ENCODE results near the gene KCNK6. TPM values are rescaled to one million over a fixed set of nuclear protein-coding genes. Genes with fewer than 3 reads are reported as not detected.
"Not testable (repeated sequence)": the region's sequence is repeated elsewhere in the genome, so short reads cannot be mapped to it uniquely, and the experiment has no call there.

KCNK6 gene
- total and polyA plus RNA-seq, 5 donors from 2014 or later, result 2.6 to 8.7 (median 2.8) TPM

DNA sequence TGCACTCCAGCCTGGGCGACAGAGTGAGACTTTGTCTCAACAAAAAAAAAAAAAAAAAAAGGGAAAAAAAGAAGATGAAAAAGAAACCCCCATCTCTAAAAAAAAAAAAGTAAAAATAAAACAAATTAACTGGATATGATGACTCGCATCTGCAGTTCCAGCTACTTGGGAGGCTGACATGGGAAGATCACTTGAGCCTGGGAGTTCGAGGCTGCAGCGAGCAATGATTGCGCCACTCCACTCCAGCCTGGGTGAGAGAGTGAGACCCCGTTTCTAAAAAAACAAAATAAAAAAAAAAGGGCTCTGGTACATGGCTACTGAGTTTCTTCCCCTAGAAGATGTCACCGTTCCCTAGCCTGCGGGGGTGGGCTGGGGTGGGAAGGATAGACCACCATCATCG is 13.6 kb downstream of the KCNK6 start:
- DNase-seq (no peak), ATAC-seq (ENCODE audit: low read depth in 2 of 2) (no peak)
- Mint-ChIP-seq H3K27me3 (no peaks in the 10 kb centered on the region), H3K27ac (no peak overlapping the region), H3K36me3 (peaks cover 11% of the 10 kb centered on the region), H3K9me3 (no peaks in the 10 kb centered on the region), H3K4me1 (peaks cover 0 to 17% (median 4%) of the 10 kb centered on the region in 4 donors), H3K4me3 (no peak overlapping the region)
- peaks cover 14% of the 10 kb centered on the region for H3K4me1 ChIP-seq (ENCODE audit: control insufficient read depth, insufficient read depth, low read length, poor library complexity, severe bottlenecking)
- no peak overlapping the region for H3K4me3 ChIP-seq (ENCODE audit: low read depth, low read length)
- no peaks in the 10 kb centered on the region for H3K27me3 ChIP-seq (ENCODE audit: control insufficient read depth, insufficient read depth, low read length)
- peaks cover 1% of the 10 kb centered on the region for H3K36me3 ChIP-seq (ENCODE audit: control insufficient read depth, insufficient read depth, low read length)
- H3K9me3 ChIP-seq (ENCODE audit: control insufficient read depth in 2 of 2, low read length in 2 of 2), result no peaks in the 10 kb centered on the region
- no peak overlapping the region for H3K27ac ChIP-seq (ENCODE audit: insufficient read depth, low read length, poor library complexity, severe bottlenecking)

DNA sequence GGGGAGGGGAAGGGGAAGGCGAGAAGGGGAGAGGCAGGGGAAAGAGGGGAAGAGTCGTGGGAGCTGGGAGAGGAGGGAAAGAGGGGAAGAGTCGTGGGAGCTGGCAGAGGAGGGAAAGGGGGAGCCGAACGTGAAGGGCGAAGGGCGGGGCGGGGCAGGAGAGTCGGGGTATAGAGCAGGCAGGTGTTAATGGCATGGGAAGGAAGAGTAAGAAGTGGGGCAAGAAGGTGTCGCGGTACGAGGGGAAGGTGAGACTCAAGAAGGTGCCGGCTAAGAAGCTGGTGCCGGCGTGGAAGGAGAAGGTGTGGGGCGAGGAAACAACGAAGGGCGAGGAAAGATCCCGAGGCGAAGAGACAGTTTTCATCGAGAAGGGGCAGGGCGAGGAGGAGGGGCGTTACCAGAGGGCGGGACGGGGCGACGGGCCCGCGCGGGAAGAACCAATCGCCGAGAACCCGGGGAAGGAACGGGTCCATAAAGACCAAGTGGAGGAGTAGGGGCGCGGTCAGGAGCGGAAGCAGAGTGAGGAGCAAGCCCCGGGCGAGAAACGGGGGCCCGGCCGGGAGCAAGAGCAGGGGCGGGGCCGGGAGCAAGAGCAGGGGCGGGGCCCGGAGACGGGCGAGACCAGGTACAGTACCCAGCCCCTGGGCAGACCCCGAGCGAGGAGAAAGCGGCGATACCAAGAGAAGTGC is 16.4 kb downstream of the KCNK6 start:
- Histone ChIP-seq H3K27ac (ENCODE audit: insufficient read depth, low read length, poor library complexity, severe bottlenecking) (peak overlapping the region; percentile 96), H3K27me3 (ENCODE audit: control insufficient read depth, insufficient read depth, low read length) (no peaks in the 10 kb centered on the region), H3K36me3 (ENCODE audit: control insufficient read depth, insufficient read depth, low read length) (no peaks in the 10 kb centered on the region), H3K4me3 (ENCODE audit: low read depth, low read length) (peak overlapping the region; percentile 77), H3K9me3 (ENCODE audit: control insufficient read depth in 2 of 2, low read length in 2 of 2) (no peaks in the 10 kb centered on the region), H3K4me1 (ENCODE audit: control insufficient read depth, insufficient read depth, low read length, poor library complexity, severe bottlenecking) (peaks cover 14% of the 10 kb centered on the region)
- DNase-seq (peak; percentile 91 to 97 (median 93)), ATAC-seq (ENCODE audit: low read depth in 2 of 2) (peak; percentile 62 to 69)
- peak overlapping the region; percentile 94 to 98 (median 96) for H3K4me3 Mint-ChIP-seq
- no peaks in the 10 kb centered on the region for H3K9me3 Mint-ChIP-seq
- H3K4me1 Mint-ChIP-seq, result peaks cover 0 to 28% (median 6%) of the 10 kb centered on the region in 4 donors
- no peaks in the 10 kb centered on the region for H3K27me3 Mint-ChIP-seq
- peak overlapping the region; percentile 95 to 100 (median 98) for H3K27ac Mint-ChIP-seq
- H3K36me3 Mint-ChIP-seq, result no peaks in the 10 kb centered on the region

DNA sequence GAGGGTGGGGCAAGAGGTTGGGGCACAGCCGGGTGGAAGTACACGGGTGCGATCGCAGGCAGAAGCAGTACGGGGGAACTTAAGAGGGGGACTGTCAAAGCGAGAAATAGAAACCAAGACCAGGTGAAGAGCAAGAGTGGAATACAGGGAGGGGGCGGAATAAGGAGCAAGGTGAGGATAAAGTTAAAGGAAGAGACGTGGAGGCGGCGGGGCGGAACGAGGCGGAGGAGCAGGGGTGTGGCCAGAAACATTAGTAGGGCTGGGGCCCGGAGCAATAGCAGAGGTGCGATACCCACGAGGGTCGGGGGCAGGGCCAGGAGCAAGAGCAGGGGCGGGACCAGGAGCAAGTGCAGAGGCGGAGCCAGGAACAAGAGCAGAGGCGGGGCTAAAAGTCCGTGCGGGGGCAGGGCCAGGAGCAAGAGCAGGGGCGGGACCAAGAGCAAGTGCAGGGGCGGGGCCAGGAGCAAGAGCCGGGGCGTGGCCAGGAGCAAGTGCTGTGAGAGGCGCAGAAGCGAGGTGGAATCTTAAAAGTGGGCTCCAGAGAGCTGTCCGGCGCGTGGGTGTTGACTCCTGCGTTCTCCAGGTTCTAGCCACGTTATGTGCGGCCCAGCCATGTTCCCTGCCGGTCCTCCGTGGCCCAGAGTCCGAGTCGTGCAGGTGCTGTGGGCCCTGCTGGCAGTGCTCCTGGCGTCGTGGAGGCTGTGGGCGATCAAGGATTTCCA is 17.2 kb downstream of the KCNK6 start:
- Mint-ChIP-seq H3K27me3 (no peaks in the 10 kb centered on the region), H3K4me3 (peak overlapping the region; percentile 94 to 98 (median 96)), H3K9me3 (no peaks in the 10 kb centered on the region), H3K4me1 (peaks cover 0 to 28% (median 6%) of the 10 kb centered on the region in 4 donors), H3K36me3 (no peaks in the 10 kb centered on the region), H3K27ac (peak overlapping the region; percentile 93 to 100 (median 98))
- peak; percentile 91 to 98 (median 94) for DNase-seq
- Histone ChIP-seq H3K27me3 (ENCODE audit: control insufficient read depth, insufficient read depth, low read length) (no peaks in the 10 kb centered on the region), H3K27ac (ENCODE audit: insufficient read depth, low read length, poor library complexity, severe bottlenecking) (peak overlapping the region; percentile 96), H3K4me3 (ENCODE audit: low read depth, low read length) (peak overlapping the region; percentile 77), H3K9me3 (ENCODE audit: control insufficient read depth in 2 of 2, low read length in 2 of 2) (no peaks in the 10 kb centered on the region), H3K4me1 (ENCODE audit: control insufficient read depth, insufficient read depth, low read length, poor library complexity, severe bottlenecking) (peaks cover 14% of the 10 kb centered on the region), H3K36me3 (ENCODE audit: control insufficient read depth, insufficient read depth, low read length) (no peaks in the 10 kb centered on the region)
- ATAC-seq (ENCODE audit: low read depth in 2 of 2), result peak; percentile 61 to 66

DNA sequence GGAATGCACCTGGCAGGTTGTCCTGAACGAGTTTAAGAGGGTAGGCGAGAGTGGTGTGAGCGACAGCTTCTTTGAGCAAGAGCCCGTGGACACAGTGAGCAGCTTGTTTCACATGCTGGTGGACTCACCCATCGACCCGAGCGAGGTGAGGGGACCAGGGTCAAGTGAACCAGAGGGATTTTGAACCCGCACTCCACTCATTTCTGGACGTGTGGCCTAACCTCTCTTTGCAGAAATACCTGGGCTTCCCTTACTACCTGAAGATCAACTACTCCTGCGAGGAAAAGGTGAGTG is 17.7 kb downstream of the KCNK6 start:
- H3K4me3 Mint-ChIP-seq, result peak overlapping the region; percentile 94 to 98 (median 96)
- no peaks in the 10 kb centered on the region for H3K9me3 ChIP-seq (ENCODE audit: control insufficient read depth in 2 of 2, low read length in 2 of 2)
- H3K36me3 Mint-ChIP-seq, result no peaks in the 10 kb centered on the region
- peaks cover 0 to 28% (median 6%) of the 10 kb centered on the region in 4 donors for H3K4me1 Mint-ChIP-seq
- H3K4me3 ChIP-seq (ENCODE audit: low read depth, low read length), result peak overlapping the region; percentile 59
- no peaks in the 10 kb centered on the region for H3K27me3 Mint-ChIP-seq
- peak overlapping the region; percentile 96 for H3K27ac ChIP-seq (ENCODE audit: insufficient read depth, low read length, poor library complexity, severe bottlenecking)
- H3K27me3 ChIP-seq (ENCODE audit: control insufficient read depth, insufficient read depth, low read length), result no peaks in the 10 kb centered on the region
- ATAC-seq (ENCODE audit: low read depth in 2 of 2), result no peak
- H3K9me3 Mint-ChIP-seq, result no peaks in the 10 kb centered on the region
- no peaks in the 10 kb centered on the region for H3K36me3 ChIP-seq (ENCODE audit: control insufficient read depth, insufficient read depth, low read length)
- peaks cover 14% of the 10 kb centered on the region for H3K4me1 ChIP-seq (ENCODE audit: control insufficient read depth, insufficient read depth, low read length, poor library complexity, severe bottlenecking)
- peak overlapping the region; percentile 83 to 100 (median 98) for H3K27ac Mint-ChIP-seq
- no peak for DNase-seq

DNA sequence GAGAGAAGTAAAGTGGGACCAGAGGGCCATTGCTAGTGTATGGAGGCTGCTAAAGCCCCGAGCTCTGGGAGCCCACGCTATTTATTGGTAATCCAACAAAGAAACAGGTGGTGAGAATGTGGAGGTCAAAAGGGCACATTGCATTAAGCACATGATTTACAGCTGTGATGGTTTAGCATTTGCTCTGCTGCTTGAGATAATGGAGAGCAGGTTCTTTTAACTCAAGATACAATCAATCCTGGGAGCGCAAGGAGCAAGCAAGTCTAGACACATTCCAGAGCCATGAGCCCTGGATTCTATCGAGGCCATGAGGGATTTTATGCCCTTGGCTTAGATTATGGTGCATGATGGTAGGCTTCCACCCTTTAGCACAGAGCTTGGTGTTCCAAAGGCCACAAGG is 19.4 kb downstream of the KCNK6 start:
- peaks cover 14% of the 10 kb centered on the region for H3K4me1 ChIP-seq (ENCODE audit: control insufficient read depth, insufficient read depth, low read length, poor library complexity, severe bottlenecking)
- H3K4me3 ChIP-seq (ENCODE audit: low read depth, low read length); ATAC-seq (ENCODE audit: low read depth in 2 of 2); H3K27ac ChIP-seq (ENCODE audit: insufficient read depth, low read length, poor library complexity, severe bottlenecking); DNase-seq; H3K9me3 Mint-ChIP-seq; H3K27me3 Mint-ChIP-seq; H3K36me3 ChIP-seq (ENCODE audit: control insufficient read depth, insufficient read depth, low read length); H3K36me3 Mint-ChIP-seq; H3K27me3 ChIP-seq (ENCODE audit: control insufficient read depth, insufficient read depth, low read length); H3K9me3 ChIP-seq (ENCODE audit: control insufficient read depth in 2 of 2, low read length in 2 of 2): not testable (repeated sequence)
- Mint-ChIP-seq H3K4me3 (peak overlapping the region in 1 of 4 donors; percentile 73), H3K27ac (peak overlapping the region in 1 of 3 donors; percentile 67), H3K4me1 (peaks cover 0 to 31% (median 6%) of the 10 kb centered on the region in 4 donors)

DNA sequence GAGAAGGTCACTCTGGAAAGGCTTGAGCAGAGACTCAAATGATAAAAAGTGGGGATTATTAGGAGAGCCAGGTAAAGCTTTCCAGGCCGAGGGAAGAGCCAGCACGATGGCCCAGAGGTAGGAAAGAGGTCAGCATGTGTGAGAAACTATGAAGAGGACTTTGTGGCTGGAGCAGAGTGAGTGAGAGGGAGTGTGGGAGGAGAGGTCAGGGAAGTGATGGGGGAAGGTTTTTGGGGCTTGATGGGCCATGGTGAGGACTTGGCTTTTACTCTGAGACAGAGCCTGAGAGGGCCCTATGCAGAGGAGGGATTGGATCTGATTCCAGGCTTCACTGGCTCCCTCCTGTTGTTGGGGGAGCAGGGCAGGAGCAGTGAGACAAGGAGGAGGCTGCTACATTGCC is 21.3 kb downstream of the KCNK6 start:
- H3K27me3 Mint-ChIP-seq, result no peaks in the 10 kb centered on the region
- Histone ChIP-seq H3K9me3 (ENCODE audit: control insufficient read depth in 2 of 2, low read length in 2 of 2) (no peaks in the 10 kb centered on the region), H3K4me1 (ENCODE audit: control insufficient read depth, insufficient read depth, low read length, poor library complexity, severe bottlenecking) (peaks cover 14% of the 10 kb centered on the region), H3K27me3 (ENCODE audit: control insufficient read depth, insufficient read depth, low read length) (no peaks in the 10 kb centered on the region), H3K27ac (ENCODE audit: insufficient read depth, low read length, poor library complexity, severe bottlenecking) (no peak overlapping the region), H3K4me3 (ENCODE audit: low read depth, low read length) (no peak overlapping the region), H3K36me3 (ENCODE audit: control insufficient read depth, insufficient read depth, low read length) (no peaks in the 10 kb centered on the region)
- no peak overlapping the region for H3K4me3 Mint-ChIP-seq
- H3K27ac Mint-ChIP-seq, result peak overlapping the region in 2 of 3 donors; percentile 61 to 65
- no peak for ATAC-seq (ENCODE audit: low read depth in 2 of 2)
- no peaks in the 10 kb centered on the region for H3K9me3 Mint-ChIP-seq
- no peak for DNase-seq
- H3K4me1 Mint-ChIP-seq, result peaks cover 0 to 29% (median 6%) of the 10 kb centered on the region in 4 donors
- H3K36me3 Mint-ChIP-seq, result peaks cover 7% of the 10 kb centered on the region

DNA sequence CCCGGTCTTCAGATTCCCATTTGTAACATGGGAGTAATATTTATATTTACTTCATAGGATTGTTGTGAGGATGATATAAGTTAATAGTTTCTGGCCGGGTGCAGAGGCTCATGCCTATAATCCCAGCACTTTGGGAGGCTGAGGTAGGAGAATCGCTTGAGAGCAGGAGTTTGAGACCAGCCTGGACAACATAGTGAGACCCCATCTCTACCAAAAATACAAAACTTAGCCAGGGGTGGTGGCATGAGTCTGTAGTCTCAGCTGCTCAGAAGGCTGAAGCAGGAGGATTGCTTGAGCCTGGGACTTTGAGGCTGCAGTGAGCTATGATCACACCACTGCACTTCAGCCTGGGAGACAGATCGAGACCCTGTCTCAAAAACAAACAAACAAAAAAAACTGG is 27.2 kb downstream of the KCNK6 start:
- H3K4me1 Mint-ChIP-seq, result peaks cover 0 to 3% (median 0%) of the 10 kb centered on the region in 4 donors
- H3K27me3 ChIP-seq (ENCODE audit: control insufficient read depth, insufficient read depth, low read length), result no peaks in the 10 kb centered on the region
- H3K9me3 Mint-ChIP-seq, result no peaks in the 10 kb centered on the region
- H3K27ac ChIP-seq (ENCODE audit: insufficient read depth, low read length, poor library complexity, severe bottlenecking), result no peak overlapping the region
- no peaks in the 10 kb centered on the region for H3K36me3 ChIP-seq (ENCODE audit: control insufficient read depth, insufficient read depth, low read length)
- H3K27me3 Mint-ChIP-seq, result no peaks in the 10 kb centered on the region
- no peaks in the 10 kb centered on the region for H3K4me1 ChIP-seq (ENCODE audit: control insufficient read depth, insufficient read depth, low read length, poor library complexity, severe bottlenecking)
- DNase-seq, result no peak
- H3K9me3 ChIP-seq (ENCODE audit: control insufficient read depth in 2 of 2, low read length in 2 of 2), result no peaks in the 10 kb centered on the region
- H3K4me3 Mint-ChIP-seq, result no peak overlapping the region
- no peak overlapping the region for H3K4me3 ChIP-seq (ENCODE audit: low read depth, low read length)
- no peak for ATAC-seq (ENCODE audit: low read depth in 2 of 2)
- H3K27ac Mint-ChIP-seq, result no peak overlapping the region
- peaks cover 13% of the 10 kb centered on the region for H3K36me3 Mint-ChIP-seq

All from CD4-positive, CD25-positive, alpha-beta regulatory T cell (primary cell).